NCI-H460 (cell line): ENCODE results near the gene EMID1. TPM values are rescaled to one million over a fixed set of nuclear protein-coding genes. Genes with fewer than 3 reads are reported as not detected.
"Not testable (repeated sequence)": the region's sequence is repeated elsewhere in the genome, so short reads cannot be mapped to it uniquely, and the experiment has no call there.

Experiments used
- DNase-seq: peaks from one replicate; pipeline ENCODE4 v3.0.0-alpha.2; 2016; ENCODE audit warnings: low read depth; ENCODE audit errors: extremely low read depth
- total RNA-seq: library from RNA; depleted of rRNA; stranded (reverse); fragments of >200 nt; shearing (Covaris generic); gene quantifications from 2 replicates; pipeline ENCODE4 v1.2.3, GENCODE V29; 2014

Gene EMID1
- total RNA-seq, 1 experiment from 2014 or later = 0.07 TPM

GRCh38 chr22:29208879-29209623 is 3.4 kb downstream of the EMID1 start:
- no peak for DNase-seq

DNA sequence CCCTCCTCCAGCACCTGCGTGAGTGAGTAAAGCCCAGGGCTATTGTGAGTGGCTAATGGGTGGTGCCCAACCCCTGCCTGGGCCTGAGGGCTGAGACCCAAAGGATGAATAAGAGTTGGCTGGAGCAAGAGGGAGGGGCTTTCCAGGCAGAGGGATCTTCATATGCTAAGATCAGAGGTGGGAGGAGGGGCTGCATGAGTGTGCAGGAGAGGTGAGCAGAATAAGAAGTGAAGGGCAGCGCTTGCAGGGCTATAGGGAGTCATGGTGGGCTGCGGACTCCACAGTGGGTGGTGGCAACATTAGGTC is 3.9 kb downstream of the EMID1 start:
- no peak for DNase-seq

DNA sequence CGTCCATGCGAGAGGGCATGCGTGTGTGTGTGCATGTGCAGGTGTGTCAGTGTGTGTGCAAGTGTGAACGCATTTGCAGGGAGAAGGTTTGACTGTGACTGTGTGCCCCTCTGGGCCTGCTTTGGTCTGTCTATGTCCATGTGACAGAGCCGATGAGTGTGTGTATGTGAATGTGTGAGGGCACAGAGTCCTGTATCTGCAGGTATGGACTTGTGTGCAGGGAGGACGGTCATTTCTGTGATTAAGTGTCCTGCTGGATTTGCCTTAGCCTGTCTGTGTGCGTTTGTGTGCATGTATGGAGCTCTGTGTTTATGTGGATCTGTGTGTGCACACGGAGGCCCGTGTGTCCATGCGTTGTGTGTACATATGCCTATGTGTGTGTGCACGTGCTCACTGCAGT is 5.4 kb downstream of the EMID1 start:
- DNase-seq = no peak

- DNase-seq = no peak
These were observed 5.8 kb downstream of the EMID1 start for GRCh38 chr22:29211466-29211865.

DNA sequence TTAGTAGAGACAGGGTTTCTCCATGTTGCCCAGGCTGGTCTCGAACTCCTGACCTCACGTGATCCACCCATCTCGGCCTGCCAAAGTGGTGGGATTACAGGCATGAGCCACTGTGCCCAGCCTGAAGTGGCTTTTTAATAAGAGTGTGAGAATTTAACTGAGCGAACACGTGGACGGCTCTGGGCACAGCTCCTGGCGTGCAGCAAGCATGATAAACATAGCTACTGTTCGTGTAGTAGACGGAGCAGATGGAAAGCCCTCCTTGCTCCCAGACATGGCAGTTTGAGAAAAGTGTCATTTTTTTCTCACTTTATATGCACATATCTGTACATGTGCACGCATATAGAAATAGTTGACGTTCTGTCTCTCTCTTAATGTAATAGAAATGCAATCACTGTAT is 7.0 kb downstream of the EMID1 start:
- no peak for DNase-seq

- no peak for DNase-seq
These were observed 7.8 kb downstream of the EMID1 start for GRCh38 chr22:29213493-29213892.

GRCh38 chr22:29214232-29214631 is 8.5 kb downstream of the EMID1 start:
- DNase-seq = no peak

- DNase-seq = no peak
These were observed 9.5 kb downstream of the EMID1 start for GRCh38 chr22:29215012-29215860.

DNA sequence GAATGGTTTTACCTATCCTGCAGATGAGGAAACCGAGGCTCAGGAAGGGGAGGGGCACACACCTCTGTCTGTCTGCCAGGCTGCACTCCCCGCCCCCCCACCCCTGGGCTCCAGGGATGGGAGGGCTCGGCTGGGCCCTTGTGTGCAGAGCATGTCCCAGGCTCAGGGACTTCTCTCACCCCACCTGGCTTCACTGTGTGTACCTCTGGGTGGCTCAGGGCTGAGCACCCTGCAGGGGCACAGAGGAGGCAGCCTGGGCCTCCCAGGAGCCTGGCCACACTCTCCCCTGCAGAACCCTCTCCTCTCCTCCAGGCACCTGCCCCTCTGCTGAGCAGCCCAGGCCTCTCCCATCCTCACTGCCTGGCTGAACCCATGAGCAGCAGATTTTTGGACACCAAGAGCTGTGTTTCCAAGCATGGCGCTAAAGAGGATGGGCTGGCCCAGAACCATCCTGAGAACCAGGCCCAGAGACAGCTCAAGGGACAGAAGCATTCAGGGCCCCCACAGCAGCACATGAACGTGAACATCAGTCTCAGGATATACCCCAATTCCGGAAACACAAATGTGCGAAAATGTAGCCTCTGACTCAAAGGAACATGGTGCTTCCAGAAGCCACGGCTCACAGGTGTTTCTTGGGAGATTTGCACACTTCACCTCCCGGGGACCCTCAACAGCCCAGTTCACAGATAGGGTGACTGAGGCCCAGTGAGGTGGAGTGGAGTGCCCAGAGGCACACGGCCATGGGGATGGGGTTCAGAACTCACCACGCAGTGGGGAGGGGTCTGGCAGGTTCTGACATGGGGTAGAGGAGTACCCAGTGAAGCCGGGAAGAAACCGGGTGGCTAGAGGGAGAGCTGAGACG is 10.5 kb downstream of the EMID1 start:
- no peak for DNase-seq

DNA sequence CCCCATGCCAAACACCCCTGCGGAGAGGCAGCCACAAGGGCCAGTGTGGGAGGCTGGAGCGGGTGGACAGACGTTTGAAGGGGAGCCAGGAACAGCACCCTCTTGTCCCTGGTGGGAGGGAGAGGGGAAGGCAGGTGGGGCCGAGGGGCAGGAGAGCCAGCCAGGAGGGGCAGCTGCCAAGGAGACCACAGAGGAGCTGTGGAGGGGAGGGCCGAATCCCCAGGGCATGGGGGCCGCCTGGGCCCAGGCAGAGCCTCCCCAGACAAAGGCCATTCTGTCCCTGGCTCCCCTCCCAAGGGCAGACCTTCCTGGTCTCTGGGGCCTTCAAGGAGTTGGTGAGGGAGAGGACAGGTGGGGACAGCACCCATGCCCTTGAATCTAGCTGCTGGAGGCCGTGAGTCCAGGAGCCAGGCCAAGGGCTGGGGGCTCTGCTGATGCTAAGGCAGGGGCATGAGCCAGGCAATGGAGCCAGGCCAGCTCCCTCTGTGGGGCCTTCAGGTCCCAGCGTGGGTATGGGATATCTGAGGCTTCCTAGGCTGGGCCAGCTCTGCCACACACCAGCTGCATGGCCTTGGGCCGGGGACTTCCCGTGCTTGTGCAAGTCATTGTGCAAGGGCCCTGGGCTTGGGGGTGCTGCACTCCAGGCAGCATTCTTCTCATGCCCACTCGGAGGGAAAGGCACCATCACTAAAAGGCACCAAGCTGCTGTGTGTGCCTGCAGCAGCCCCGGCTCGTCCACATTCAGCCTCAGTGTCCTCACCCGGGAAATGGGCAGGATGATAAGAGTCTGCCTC is 11.4 kb downstream of the EMID1 start:
- no peak for DNase-seq

- DNase-seq = no peak
These were observed 12.4 kb downstream of the EMID1 start for GRCh38 chr22:29217827-29218757.

GRCh38 chr22:29218758-29219408 is 13.2 kb downstream of the EMID1 start:
- no peak for DNase-seq

DNA sequence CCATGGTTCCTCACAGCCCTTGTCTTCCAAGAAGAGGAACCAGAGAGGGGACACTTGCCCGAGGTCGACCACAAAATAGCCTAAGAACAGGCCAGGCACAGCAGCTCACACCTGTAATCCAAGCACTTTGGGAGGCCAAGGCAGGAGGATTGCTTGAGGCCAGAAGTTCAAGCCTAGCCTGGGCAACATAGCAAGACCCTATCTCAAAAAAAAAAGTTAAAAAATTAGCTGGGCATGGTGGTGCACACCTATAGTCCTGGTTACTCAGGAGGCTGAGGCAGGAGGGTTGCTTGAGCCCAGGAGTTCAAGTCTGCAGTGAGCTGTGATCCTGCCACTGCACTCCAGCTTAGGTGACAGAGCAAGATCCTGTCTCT is 13.7 kb downstream of the EMID1 start:
- DNase-seq = not testable (repeated sequence)

GRCh38 chr22:29219881-29220670 is 14.4 kb downstream of the EMID1 start:
- DNase-seq = no peak

GRCh38 chr22:29224121-29224858 is 18.6 kb downstream of the EMID1 start:
- DNase-seq = no peak

- DNase-seq = no peak
These were observed 19.2 kb downstream of the EMID1 start for GRCh38 chr22:29224859-29225410.
